Measurements from ENCODE around the gene APBA2. TPM values are rescaled to one million over a fixed set of nuclear protein-coding genes. Genes with fewer than 3 reads are reported as not detected.

APBA2 gene
- total RNA-seq, 1 donor from 2014 or later = 41.0 TPM

DNA sequence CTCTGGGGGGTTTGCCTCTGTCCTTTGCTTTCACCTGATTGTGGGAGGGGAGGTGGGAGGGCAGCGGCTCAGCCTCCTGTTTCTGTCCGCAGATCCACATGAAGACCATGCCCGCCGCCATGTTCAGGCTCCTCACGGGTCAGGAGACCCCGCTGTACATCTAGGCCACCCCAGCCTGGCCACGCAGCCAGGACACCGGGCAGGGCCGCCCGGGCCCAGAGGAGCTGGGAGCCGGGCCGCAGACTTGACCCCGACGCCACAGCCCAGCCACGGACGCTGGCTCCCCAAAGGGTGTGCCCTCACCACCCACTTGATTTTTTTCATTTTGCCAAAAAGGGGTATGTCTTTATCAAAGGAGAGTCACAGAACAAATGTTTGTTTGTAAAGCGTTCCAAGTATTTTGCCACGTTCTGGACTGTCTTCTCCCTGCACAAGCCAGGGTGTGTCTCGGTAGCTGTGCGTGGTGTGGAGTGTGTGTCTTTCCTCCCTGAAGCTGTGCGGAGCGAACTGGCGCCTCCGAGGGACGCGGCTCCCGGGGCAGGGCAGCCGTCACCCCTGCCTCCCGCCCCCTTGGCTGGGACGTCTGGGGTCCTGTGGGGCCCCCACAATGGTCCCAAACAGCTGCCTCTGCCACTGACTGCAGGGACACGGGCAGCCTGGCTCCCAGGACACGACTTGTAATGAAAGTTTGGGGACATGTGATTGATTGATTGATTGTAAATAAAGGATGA is 231.4 kb downstream of the APBA2 start:
- H3K27me3 Mint-ChIP-seq = no peaks in the 10 kb centered on the region
- TF ChIP-seq, protein P1, sequence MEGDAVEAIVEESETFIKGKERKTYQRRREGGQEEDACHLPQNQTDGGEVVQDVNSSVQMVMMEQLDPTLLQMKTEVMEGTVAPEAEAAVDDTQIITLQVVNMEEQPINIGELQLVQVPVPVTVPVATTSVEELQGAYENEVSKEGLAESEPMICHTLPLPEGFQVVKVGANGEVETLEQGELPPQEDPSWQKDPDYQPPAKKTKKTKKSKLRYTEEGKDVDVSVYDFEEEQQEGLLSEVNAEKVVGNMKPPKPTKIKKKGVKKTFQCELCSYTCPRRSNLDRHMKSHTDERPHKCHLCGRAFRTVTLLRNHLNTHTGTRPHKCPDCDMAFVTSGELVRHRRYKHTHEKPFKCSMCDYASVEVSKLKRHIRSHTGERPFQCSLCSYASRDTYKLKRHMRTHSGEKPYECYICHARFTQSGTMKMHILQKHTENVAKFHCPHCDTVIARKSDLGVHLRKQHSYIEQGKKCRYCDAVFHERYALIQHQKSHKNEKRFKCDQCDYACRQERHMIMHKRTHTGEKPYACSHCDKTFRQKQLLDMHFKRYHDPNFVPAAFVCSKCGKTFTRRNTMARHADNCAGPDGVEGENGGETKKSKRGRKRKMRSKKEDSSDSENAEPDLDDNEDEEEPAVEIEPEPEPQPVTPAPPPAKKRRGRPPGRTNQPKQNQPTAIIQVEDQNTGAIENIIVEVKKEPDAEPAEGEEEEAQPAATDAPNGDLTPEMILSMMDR (IDR thresholded peaks at IDR 0.05; ENCODE audit: unreplicated experiment) = no peak
- peaks cover 6% of the 10 kb centered on the region for H3K4me1 Mint-ChIP-seq (ENCODE audit: low read depth)
- no peaks in the 10 kb centered on the region for H3K36me3 Mint-ChIP-seq (ENCODE audit: insufficient read depth)
- DNase-seq (ENCODE audit: low spot score, unreplicated experiment) = no peak
- no peak overlapping the region for H3K27ac Mint-ChIP-seq
- H3K9me3 Mint-ChIP-seq (ENCODE audit: low read depth) = no peaks in the 10 kb centered on the region
- H3K4me3 Mint-ChIP-seq (ENCODE audit: low read depth) = no peak overlapping the region

DNA sequence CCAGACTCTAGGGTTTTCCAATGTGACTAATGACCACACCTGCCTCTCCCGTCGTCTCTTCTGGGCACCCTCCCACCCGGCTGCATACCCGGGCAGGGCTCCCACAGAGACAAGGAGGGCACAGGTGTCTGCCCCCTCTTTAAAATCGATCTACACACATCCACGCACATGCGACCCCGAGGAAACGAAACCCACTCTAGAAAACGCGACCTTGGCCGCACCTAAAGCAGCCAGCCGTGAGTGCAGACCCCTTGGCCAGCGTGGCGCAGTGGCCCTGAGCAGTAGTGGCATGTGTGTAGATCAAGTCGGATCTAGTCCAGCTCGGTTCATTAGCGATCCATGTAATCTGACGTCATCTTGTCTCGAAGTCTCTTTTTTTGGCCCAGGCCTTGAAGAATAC is 232.0 kb downstream of the APBA2 start:
- no peaks in the 10 kb centered on the region for H3K36me3 Mint-ChIP-seq (ENCODE audit: insufficient read depth)
- no peaks in the 10 kb centered on the region for H3K27me3 Mint-ChIP-seq
- H3K27ac Mint-ChIP-seq = no peak overlapping the region
- peaks cover 10% of the 10 kb centered on the region for H3K4me1 Mint-ChIP-seq (ENCODE audit: low read depth)
- no peak for DNase-seq (ENCODE audit: low spot score, unreplicated experiment)
- H3K4me3 Mint-ChIP-seq (ENCODE audit: low read depth) = no peak overlapping the region
- H3K9me3 Mint-ChIP-seq (ENCODE audit: low read depth) = no peaks in the 10 kb centered on the region
- TF ChIP-seq, protein P1 (IDR thresholded peaks at IDR 0.05; ENCODE audit: unreplicated experiment) = no peak

DNA sequence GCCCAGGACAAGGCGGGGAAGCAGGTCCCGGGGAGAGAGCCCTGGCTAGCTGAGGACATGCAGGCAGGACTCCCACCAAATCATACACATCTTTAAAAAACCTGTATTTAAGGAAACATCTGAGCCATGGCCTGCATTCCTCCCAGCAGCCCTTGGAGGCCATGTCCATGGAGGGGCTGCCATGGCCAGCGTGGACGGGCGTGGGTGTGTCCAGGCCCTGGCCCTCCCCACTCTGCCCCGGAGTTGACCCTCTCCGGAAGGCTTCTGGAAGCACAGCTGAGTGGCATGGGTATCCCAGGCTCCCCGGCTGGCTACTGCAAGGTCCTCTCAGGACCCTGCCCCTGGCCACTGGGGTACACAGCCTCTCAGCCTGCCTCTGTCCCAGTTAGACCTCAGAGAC is 234.1 kb downstream of the APBA2 start:
- TF ChIP-seq, protein P1 (IDR thresholded peaks at IDR 0.05; ENCODE audit: unreplicated experiment) = no peak
- no peak for DNase-seq (ENCODE audit: low spot score, unreplicated experiment)
- Mint-ChIP-seq H3K4me1 (ENCODE audit: low read depth) (peaks cover 10% of the 10 kb centered on the region), H3K27me3 (no peaks in the 10 kb centered on the region), H3K4me3 (ENCODE audit: low read depth) (no peak overlapping the region), H3K27ac (peak overlapping the region; percentile 29), H3K36me3 (ENCODE audit: insufficient read depth) (no peaks in the 10 kb centered on the region), H3K9me3 (ENCODE audit: low read depth) (no peaks in the 10 kb centered on the region)

DNA sequence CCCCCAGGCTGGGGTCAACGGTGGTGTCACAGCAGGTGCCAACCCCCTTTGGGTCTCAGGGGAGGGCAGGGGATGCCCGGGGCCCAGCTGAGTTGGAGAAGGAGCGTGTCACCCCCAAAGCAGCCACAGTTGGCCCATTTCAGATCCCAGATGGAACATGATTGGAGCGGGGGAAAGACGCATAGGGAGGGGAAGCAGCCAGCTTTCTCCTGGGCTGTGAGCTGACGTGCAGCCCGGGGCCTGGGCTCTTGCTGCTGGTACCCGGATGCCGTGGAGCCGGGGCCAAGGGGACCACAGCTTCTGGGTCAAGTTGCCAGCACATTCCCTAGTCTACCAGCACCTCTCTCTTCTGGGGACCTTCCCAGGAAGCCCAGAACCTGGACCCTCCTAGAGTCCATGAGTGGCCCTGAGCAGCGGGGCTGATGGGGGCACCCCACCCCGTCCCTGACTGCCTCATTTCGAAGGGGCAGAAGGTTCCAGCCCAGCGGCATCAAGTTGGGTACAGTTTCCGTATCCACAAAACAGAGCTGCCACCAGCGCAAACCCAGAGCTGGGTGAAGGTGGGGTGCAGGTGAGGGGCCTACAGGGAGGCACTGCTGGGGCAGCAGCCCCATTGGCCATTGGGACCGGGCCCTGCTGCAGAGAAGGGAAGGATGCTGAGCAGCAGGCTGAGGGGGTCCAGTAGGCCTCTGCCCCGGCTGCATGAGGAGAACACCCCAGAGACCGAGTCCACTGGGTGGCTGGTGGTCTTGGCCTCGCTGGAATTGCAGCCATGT is 235.0 kb downstream of the APBA2 start:
- H3K36me3 Mint-ChIP-seq (ENCODE audit: insufficient read depth) = no peaks in the 10 kb centered on the region
- no peaks in the 10 kb centered on the region for H3K9me3 Mint-ChIP-seq (ENCODE audit: low read depth)
- no peak for DNase-seq (ENCODE audit: low spot score, unreplicated experiment)
- H3K27me3 Mint-ChIP-seq = no peaks in the 10 kb centered on the region
- TF ChIP-seq, protein P1 (IDR thresholded peaks at IDR 0.05; ENCODE audit: unreplicated experiment) = no peak
- no peak overlapping the region for H3K4me3 Mint-ChIP-seq (ENCODE audit: low read depth)
- H3K27ac Mint-ChIP-seq = no peak overlapping the region
- peaks cover 9% of the 10 kb centered on the region for H3K4me1 Mint-ChIP-seq (ENCODE audit: low read depth)

DNA sequence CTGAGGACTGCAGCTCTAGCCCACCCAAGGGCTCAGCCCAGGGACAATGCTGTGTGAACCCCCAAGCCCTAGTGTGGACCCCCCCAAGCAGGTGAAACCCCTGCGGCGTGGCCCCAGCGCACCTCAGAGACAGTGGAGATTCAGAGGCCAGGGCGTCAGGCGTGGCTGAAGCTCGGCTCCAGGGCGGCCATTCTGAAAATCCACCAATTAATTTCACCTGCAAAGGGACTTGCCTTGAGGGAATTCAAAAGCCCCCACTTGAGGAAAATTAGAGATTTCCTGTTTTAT is 235.5 kb downstream of the APBA2 start:
- no peaks in the 10 kb centered on the region for H3K27me3 Mint-ChIP-seq
- peaks cover 9% of the 10 kb centered on the region for H3K4me1 Mint-ChIP-seq (ENCODE audit: low read depth)
- DNase-seq (ENCODE audit: low spot score, unreplicated experiment) = no peak
- no peak overlapping the region for H3K27ac Mint-ChIP-seq
- TF ChIP-seq, protein P1 (IDR thresholded peaks at IDR 0.05; ENCODE audit: unreplicated experiment) = no peak
- no peaks in the 10 kb centered on the region for H3K9me3 Mint-ChIP-seq (ENCODE audit: low read depth)
- H3K4me3 Mint-ChIP-seq (ENCODE audit: low read depth) = no peak overlapping the region
- no peaks in the 10 kb centered on the region for H3K36me3 Mint-ChIP-seq (ENCODE audit: insufficient read depth)

Measured in progenitor cell of endocrine pancreas (in vitro differentiated cells).